ENCODE measurements around the gene OAS3. TPM values are rescaled to one million over a fixed set of nuclear protein-coding genes. Genes with fewer than 3 reads are reported as not detected.
"Not testable (repeated sequence)": the region's sequence is repeated elsewhere in the genome, so short reads cannot be mapped to it uniquely, and the experiment has no call there.

OAS3 gene
- total RNA-seq, 1 donor from 2014 or later = 4.1 TPM

DNA sequence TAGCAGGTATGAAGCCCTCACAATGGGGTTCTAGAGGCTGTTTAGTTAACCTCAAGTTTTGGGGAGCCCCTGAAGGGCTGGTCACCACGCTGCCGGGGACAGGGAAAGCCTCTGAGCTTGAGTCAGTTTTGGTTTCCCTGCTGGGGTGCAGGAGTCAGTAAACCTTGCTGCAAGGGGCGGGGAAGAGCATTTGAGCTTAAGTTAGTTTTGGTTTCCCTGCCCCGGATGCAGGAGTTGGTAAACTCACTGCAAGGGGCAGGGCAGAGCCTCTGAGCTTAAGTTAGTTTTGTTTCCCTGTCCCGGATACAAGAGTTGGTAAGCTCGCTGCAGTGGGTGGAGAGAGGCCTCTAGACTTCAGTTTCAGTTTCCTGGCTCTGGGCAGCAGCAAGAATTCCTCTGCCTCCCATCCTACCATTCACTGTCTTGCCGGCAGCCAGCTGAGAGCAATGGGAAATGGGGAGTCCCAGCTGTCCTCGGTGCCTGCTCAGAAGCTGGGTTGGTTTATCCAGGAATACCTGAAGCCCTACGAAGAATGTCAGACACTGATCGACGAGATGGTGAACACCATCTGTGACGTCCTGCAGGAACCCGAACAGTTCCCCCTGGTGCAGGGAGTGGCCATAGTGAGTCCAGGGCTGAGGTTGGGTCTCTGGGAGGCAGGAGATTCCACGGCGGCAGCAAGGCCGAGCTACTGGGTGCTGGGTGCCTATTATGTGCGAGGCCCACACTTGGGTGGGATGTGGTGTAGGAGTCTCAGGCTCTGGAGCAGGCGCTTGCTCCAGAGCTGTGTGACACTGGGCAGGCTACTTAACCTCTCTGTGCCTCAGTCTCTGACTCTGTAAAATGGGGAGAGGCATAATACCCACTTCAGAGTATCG, 40.1 kb downstream of the OAS3 start, which contains the start of gene OAS2:
Gene OAS2, plus strand, starts transcription at position 357 of the 878 bp plus-strand sequence. Its CDS starts 90 bp downstream, at position 447.
- peak; percentile 66 for DNase-seq (ENCODE audit: low spot score)

DNA sequence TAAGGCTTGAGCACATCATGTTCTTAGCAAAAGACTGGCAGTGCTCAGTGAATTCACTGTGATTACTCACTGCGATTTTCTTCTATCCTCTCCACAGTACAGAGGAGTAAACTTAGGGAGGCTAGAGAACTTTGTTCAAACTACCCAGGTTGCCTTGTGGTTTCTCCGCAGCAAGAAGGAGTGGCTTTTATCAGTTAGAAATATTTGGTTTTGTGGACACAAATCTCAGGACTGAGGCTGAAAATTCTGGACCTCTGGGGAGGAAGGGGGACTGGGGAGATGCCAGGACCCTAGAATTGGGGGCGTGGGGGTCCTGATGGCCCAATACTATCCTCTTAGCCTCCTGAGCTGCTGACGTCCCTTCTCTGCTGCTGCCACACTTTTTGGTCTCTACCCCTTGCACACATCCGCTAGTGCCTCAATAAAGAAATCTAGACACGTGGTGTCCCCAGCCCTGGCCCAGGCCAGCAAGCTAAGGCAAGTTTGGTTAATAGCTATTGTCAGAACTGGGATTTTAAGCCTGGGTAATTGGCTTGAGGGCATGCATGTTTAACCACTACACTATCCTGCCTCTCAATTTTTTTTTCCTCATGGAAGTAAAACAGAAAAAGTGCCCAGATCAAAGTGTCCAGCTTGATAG, 40.9 kb downstream of the OAS3 start:
- peak; percentile 47 for ATAC-seq
- DNase-seq (ENCODE audit: low spot score) = no peak

More for the DNA sequence above, 40.1 kb downstream of the OAS3 start, which contains the start of gene OAS2:
- ATAC-seq = peak; percentile 96

DNA sequence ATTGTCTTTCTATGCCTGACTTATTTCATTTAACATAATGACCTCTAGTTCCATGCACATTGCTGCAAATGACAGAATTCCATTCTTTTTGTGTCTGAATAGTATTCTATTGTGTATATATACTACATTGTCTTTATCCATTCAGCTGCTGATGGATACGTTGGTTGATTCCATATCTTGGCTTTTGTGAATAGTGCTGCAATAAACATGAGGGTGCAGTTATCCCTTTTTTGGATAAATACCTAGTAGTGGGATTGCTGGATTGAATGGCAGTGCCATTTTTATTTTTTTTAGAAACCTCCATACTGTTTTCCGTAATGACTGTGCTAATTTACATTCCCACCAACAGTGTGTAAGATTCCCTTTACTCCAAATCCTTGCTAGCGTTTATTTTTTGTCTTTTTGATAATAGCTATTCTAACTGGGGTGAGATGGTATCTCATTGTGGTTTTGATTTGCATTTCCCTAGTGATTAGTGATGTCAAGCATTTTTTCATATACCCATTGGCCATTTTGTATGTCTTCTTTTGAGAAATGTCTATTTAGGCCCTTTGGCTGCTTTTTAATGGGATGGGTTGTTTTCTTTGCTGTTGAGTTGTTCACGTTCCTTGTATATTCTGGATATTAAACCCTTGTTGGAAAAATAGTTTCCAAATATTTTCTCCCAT, 42.4 kb downstream of the OAS3 start:
- DNase-seq (ENCODE audit: low spot score) (no peak), ATAC-seq (no peak)

DNA sequence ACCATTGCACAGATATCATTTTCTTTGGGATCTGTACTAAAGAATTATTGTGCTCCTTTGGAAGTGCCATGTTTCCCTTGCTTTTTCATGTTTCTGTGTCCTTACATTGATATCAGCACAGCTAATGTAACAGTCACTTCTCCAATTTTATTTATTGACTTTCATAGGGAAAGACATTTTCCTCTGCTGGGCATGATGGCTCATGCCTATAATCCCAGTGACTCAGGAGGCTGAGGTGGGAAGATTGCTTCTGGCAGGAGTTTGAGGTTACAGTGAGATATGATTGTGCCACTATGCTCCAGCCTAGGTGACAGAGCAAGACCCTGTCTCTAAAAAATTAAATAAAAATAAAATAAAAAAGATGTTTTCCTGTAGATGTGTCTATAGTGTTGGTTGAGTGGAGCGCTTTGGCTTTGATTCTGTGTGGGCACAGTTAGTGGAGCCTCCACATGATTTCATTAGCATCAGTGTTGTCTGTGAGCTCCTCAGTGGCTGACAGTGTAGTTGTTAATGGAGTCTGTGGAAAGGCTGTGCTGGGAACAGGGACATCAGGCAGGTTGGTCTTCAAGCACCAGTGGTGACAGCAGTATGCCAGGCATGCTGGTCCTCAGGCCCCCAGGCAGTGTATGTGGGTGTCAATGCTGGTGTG, 47.5 kb downstream of the OAS3 start:
- ATAC-seq (no peak), DNase-seq (ENCODE audit: low spot score) (no peak)

DNA sequence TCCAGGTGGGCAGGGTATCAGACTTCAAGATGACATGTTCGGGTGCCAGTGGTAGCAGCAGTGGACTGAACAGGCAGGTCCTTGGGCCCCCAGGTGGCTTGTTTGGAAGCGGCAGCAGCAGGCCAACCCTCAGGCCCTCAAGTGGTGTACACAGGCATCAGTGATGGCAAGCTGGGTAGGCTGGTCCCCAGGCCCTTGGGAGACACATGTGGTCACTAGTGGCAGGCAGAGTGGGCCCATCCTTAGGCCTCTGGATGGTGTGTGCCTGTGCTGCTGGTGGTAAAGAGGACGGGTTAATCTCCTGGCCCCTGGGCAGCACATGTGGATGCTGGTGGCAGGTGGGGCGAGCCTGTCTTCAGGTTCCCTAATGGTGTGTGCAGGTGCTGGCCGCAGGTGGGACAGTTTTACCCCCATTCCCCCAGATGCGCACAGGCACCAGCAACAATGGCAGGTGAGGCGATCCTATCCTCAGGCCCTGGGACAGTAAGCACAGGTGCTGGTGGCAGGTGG, 48.1 kb downstream of the OAS3 start:
- ATAC-seq (no peak), DNase-seq (ENCODE audit: low spot score) (peak; percentile 40)

DNA sequence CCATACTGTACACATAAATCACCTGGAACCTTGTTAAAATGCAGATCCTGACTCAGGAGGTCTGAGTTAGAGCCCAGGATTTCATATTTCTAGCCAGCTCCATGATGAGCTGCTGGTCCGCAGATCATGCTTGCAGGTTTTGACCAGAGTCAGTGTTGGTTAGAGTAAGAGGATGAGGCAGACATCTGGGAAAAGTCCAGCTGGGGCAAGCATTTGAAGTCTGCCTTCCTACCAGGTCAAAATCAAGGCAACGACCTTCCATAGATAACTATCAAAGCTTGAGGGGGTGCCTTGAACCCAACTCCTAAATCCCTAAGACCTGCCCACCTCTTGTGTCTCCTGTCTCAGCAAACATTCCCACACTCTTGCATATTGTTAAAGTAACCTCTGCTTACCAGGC, 49.3 kb downstream of the OAS3 start:
- no peak for ATAC-seq
- peak; percentile 16 for DNase-seq (ENCODE audit: low spot score)

DNA sequence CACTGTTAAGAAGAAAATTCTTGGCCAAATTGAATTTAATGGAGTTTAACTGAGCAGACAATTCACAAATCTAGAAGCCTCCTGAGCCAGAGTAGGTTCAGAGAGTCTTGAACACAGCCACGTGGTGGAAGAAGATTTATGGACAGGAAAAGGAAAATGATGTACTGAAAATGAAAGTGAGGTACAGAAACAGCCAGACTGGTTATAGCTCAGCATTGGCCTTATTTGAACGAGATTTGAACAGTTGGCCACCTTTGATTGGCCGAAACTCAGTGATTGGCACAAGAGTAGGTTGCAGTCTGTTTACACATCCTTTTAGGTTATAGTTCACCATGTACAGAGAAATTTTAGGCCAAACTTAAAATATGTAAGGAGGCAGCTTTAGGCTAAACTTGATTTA, 50.0 kb downstream of the OAS3 start:
- ATAC-seq (no peak), DNase-seq (ENCODE audit: low spot score) (no peak)

DNA sequence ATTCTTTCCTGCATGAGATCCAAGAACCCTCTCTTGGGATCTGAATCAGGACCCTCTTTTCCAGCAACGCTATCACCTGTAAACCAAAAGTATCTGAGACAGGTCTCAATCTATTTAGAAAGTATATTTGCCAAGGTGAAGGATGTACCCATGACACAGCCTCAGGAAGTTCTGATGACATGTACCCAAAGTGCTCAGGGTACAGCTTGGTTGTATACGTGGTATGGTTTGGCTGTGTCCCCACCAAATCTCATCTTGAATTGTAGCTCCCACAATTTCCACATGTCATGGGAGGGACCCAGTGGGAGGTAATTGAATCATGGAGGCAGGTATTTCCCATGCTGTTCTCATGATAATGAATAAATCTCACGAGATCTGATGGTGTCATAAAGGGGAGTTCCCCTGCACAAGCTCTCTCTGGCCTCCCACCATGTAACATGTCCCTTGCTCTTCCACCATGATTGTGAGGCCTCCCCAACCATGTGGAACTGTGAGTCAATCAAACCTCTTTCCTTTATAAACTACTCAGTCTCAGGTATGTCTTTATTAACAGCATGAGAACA, 50.6 kb downstream of the OAS3 start:
- not testable (repeated sequence) for ATAC-seq; DNase-seq (ENCODE audit: low spot score)

DNA sequence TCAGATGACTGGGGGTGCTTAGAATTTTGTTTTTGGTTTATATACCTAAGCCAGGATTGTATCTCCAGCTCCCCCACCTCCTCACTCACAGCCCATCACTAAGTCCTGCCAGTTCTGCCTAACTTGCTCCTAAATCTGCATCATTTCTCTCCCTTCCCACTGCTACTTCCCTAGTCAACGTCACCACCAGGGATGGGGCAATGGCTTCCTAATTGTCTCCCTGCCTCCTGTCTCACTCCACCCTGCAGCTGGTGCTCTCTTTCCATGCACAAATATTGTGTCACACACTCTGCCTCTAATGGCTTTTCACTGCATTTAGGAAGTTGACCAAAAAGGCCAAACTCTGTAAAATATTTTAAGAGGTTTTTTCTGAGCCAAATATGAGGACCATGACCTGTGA, 51.5 kb downstream of the OAS3 start:
- ATAC-seq = no peak

DNA sequence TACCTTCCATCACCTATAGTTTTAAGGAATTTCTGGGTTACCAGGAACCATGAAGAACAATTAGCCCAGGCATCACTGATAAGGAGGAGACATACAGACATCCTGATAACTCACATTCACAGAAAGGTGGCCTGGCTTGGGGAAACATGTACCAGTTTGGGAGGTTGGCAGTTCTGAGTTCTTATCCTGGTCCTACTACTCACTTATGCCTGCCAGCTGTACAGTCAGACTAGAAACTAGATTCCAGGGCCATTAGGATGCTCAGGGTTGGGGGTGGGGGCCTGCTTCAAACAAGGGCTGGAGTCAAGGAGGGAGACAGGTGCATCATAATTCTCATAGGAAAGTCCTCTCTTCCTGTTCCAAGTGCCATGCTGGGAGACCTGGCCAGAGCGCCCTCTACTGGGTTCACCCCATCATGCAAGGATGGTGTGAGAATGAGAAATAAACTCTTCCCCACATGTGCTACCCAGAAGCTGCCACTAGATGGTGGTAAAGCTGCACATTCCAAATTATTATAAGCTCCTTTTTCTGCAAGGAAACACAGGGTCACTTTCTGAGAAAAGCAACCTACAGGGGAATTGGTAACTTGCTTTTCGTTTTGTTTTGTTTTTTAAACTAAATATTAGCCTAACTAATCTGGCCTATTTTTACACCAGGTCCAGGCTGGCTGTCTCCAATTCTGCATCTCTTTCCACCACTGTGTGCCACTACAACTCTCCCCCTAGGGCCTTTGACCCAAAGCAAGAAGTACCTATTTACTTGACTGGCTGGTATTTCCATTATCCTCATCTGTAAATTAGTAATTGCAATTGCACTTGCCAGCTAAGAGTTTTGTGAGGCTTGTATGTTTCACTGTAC, 54.5 kb downstream of the OAS3 start:
- peak; percentile 66 for DNase-seq (ENCODE audit: low spot score)

More for the DNA sequence above, 51.5 kb downstream of the OAS3 start:
- DNase-seq (ENCODE audit: low spot score) = peak; percentile 3

DNA sequence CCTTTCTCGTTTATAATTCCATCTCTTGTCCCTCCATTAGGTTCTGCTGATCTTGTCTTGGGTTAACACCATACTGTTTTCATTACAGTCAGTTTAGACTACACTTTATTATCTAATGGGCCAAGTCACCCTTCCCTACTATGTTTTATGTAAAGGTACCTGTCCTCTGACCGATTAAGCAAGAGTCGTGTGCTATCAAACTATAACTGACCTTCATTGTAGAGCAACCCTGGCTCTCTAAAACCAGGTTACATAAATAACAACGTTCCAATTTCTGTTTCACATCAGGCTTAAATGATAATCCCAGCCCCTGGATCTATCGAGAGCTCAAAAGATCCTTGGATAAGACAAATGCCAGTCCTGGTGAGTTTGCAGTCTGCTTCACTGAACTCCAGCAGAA, 56.7 kb downstream of the OAS3 start:
- ATAC-seq (peak; percentile 81), DNase-seq (ENCODE audit: low spot score) (peak; percentile 30)

More for the DNA sequence above, 54.5 kb downstream of the OAS3 start:
- ATAC-seq = peak; percentile 91

DNA sequence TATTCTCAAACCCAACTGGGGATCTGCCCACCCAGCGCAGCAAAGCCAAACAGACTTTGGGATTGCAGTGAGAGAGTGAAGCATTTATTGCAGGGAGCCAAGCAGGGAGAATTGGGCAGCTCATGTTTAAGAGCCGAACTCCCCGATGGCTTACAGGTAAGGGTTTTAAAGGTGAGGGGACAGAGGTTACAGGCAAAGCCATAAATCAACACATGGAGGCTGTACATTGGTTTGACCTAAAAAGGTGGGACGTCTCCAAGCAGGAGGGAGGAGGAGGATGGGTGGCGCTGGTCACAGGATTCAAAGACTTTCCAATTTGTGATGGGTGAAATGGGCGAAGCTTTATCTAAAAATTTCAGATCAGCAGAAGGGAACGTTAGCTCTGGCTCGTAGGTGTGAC, 58.2 kb downstream of the OAS3 start:
- ATAC-seq = no peak

DNA sequence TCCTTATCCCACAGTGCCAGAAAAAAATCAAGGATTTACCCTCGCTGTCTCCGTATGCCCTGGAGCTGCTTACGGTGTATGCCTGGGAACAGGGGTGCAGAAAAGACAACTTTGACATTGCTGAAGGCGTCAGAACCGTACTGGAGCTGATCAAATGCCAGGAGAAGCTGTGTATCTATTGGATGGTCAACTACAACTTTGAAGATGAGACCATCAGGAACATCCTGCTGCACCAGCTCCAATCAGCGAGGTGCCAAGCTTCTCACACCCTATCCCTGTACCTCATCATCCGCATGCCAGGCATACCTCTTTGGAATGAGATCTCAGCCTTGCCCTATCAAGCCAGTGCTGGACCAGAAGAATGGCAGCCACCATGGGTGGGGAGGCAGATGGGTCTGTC, 59.2 kb downstream of the OAS3 start:
- ATAC-seq = no peak

More for the DNA sequence above, 58.2 kb downstream of the OAS3 start:
- DNase-seq (ENCODE audit: low spot score) = peak; percentile 7

DNA sequence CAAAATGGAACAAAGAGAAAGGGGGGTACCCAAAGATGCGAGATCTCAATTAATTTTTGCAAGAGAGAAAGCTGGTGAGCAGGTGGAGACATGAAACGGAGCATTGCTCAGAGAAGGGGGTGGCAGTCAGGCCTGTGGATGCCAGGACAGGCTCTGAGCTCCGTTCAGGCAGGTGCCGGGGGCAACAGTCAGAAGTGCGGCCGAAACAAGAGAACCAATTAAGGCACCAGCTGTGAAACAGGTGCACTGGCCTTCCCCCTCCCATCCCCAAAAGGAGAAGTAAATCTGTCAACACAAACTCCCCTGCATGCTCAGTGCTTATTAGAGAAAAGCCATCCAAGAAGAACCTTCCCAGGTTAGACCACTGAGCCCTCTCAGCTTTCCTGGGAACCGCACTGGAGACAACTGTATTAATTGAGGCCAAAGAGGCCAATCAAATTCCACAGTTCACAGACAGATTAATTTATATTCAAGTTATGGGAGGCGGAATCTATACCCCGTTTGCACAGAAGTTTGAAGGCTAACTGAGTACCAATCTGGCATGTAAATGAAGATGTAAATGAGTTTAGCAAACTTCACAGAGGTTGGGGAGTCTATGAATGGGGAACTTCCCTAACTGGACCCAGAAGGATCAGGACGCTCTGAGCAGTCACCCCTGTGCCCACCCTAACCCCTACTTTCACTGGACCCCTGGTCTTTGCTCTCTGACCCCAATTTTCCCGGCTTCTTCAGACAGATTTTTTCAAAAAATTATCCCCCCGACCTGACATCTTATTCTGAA, 60.9 kb downstream of the OAS3 start:
- ATAC-seq (no peak), DNase-seq (ENCODE audit: low spot score) (no peak)

More for the DNA sequence above, 59.2 kb downstream of the OAS3 start:
- no peak for DNase-seq (ENCODE audit: low spot score)

DNA sequence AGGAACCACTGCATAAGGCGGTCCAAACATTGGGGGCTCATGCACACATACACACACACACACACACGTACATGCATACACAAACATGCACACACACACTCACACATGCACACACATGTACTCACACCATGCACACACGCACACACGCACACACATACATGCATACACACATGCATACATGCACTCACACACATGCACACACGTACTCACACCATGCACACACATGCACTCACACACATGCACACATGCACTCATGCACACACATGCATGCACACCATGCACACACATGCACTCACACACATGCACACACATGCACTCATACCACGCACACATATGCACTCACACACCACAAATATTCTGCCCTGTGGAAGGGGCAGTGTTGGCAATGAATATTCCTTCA, 62.2 kb downstream of the OAS3 start:
- no peak for DNase-seq (ENCODE audit: low spot score)
- ATAC-seq = no peak

DNA sequence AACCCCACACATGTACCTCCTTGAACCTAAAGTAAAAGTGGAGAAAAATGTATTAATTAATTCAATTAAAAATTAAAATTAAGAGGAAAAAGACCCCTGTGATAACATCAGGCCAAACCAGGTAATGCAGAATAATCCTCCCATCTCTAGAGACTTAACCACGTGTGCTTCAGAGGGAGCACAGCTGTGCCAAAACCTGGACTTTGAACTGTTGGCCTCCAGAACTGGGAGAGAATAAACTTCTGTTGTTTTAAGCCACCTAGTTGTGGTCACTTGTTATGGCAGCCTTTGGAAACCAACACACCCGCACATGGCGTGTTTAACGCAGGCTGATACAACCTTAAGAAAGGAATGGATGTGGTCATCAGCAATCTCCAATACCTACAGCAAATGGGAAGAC, 63.9 kb downstream of the OAS3 start:
- DNase-seq (ENCODE audit: low spot score) (peak; percentile 74), ATAC-seq (peak; percentile 99)

DNA sequence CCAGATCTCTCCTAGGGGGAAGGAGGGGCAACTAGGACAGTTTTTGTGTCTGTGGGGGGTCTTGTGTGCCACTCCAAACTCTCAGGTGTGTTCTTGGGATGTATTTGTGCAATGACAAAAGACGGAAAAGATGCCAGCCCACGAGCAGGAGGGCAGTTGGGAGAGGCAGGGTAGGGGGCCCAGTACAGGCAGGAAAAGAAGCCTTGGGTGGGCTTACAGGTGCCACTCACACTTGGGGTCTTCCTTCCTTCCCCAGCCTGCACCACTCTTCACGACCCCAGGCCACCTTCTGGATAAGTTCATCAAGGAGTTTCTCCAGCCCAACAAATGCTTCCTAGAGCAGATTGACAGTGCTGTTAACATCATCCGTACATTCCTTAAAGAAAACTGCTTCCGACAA, 64.4 kb downstream of the OAS3 start:
- ATAC-seq (no peak), DNase-seq (ENCODE audit: low spot score) (peak; percentile 24)

DNA sequence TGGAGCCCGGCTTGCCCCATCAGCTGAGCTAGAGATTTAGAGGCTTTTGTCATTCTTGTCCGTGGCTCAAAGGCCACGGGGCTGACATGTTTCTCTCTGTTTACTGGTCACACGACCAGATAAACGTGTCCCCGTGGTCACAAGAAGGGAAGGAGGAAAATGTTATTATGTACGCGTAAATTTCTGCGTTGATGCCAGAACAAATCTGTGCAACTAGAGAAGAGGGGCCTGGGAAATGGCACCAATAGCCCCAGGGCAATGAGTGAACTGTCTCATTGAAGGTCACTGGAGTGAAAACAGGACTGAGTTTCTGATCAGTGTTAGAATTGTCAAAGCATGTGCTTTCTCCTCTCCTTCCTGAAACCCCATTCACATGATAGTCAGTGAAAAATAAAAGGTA, 65.4 kb downstream of the OAS3 start:
- ATAC-seq (no peak), DNase-seq (ENCODE audit: low spot score) (peak; percentile 12)

DNA sequence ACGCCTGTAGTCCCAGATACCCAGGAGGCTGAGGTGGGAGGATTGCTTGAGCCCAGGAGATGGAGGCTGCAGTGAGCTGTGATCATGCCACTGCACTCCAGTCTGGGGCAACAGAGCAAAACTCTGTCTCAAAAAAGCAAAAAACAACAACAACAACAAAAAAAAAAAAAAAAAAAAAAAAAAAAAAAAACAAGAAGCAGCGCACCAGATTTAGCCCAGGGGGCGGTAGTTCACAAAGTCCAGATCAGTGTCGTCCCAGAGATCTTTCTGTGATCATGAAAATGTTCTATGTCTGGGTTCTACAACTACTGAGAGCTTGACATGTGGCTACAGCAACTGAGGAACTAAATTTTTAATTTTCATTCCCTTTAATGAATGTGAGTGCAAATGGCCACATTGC, 67.5 kb downstream of the OAS3 start:
- ATAC-seq = no peak
- DNase-seq (ENCODE audit: low spot score) = no peak
